T-helper 2 cell treated with Interferon-gamma antibody and Interleukin-4, amounts not matched to agents 5 μg/mL and 100 μg/mL, for 36 hours (primary cell): ENCODE results near the gene LHX3.
"Not testable (repeated sequence)": the region's sequence is repeated elsewhere in the genome, so short reads cannot be mapped to it uniquely, and the experiment has no call there.

ENCODE experiments used
- DNase-seq: peaks from one replicate; pipeline ENCODE4 v3.0.0; 2021; ENCODE audit warnings: low spot score
- H3K27ac Mint-ChIP-seq: one replicate; pipeline ENCODE4 v1.8.0; 2021; ENCODE audit warnings: mild to moderate bottlenecking, mixed read lengths
- H3K27me3 Mint-ChIP-seq: one replicate; pipeline ENCODE4 v1.8.0; 2021; ENCODE audit warnings: low read depth, mixed read lengths
- H3K36me3 Mint-ChIP-seq: one replicate; pipeline ENCODE4 v1.8.0; 2021; ENCODE audit warnings: low read depth, mixed read lengths
- H3K4me1 Mint-ChIP-seq: one replicate; pipeline ENCODE4 v1.8.0; 2021; ENCODE audit warnings: low read depth, mixed read lengths
- H3K4me3 Mint-ChIP-seq: one replicate; pipeline ENCODE4 v1.8.0; 2022; ENCODE audit warnings: mild to moderate bottlenecking, moderate library complexity, mixed read lengths
- H3K9me3 Mint-ChIP-seq: one replicate; pipeline ENCODE4 v1.8.0; 2021; ENCODE audit warnings: mixed read lengths

The LHX3 gene

DNA sequence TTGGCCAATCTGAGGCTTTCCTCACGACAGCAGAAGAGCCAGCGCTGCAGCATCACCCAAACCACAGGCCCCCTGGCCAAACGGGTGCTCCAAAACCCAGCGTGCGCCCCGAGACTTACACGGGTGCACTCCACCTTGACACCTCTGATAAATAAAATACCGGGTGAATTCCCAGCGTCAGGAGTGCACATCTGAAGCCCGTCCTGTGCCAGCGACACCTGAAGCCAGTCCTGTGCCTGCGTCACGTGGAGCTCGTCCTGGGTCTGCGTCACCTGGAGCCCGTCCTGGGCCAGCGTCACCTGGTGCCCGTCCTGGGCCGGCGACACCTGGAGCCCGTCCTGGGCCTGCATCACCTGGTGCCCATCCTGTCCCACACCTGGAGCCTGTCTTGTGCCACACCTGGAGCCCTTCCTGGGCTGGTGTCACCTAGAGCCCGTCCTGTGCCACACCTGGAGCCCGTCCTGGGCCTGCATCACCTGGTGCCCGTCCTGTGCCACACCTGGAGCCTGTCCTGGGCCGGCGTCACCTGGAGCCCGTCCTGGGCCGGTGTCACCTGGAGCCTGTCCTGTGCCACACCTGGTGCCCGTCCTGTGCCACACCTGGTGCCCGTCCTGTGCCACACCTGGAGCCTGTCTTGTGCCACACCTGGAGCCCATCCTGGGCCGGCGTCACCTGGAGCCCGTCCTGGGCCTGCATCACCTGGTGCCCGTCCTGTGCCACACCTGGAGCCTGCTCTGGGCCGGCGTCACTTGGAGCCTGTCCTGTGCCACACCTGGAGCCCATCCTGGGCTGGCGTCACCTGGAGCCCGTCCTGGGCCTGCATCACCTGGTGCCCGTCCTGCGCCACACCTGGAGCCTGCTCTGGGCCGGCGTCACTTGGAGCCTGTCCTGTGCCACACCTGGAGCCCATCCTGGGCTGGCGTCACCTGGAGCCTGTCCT, 31.8 kb upstream of the LHX3 start:
- not testable (repeated sequence) for H3K9me3 Mint-ChIP-seq, H3K27ac Mint-ChIP-seq, H3K4me3 Mint-ChIP-seq, H3K27me3 Mint-ChIP-seq, DNase-seq
- Mint-ChIP-seq H3K36me3 (peaks cover 13% of the 10 kb centered on the region), H3K4me1 (peaks cover 22% of the 10 kb centered on the region)

- no peak for DNase-seq
- H3K27ac Mint-ChIP-seq: no peak overlapping the region
- no peaks in the 10 kb centered on the region for H3K9me3 Mint-ChIP-seq
- peaks cover 29% of the 10 kb centered on the region for H3K4me1 Mint-ChIP-seq
- peaks cover 16% of the 10 kb centered on the region for H3K36me3 Mint-ChIP-seq
- no peak overlapping the region for H3K4me3 Mint-ChIP-seq
- H3K27me3 Mint-ChIP-seq: no peaks in the 10 kb centered on the region
Measured at GRCh38 chr9:136235709-136236455, 31.0 kb upstream of the LHX3 start.

- no peak for DNase-seq
- Mint-ChIP-seq H3K4me3 (no peak overlapping the region), H3K4me1 (peaks cover 31% of the 10 kb centered on the region), H3K36me3 (peaks cover 18% of the 10 kb centered on the region), H3K27me3 (no peaks in the 10 kb centered on the region), H3K27ac (peak overlapping the region; percentile 65), H3K9me3 (no peaks in the 10 kb centered on the region)
Measured at GRCh38 chr9:136235171-136235570, 30.2 kb upstream of the LHX3 start.

DNA sequence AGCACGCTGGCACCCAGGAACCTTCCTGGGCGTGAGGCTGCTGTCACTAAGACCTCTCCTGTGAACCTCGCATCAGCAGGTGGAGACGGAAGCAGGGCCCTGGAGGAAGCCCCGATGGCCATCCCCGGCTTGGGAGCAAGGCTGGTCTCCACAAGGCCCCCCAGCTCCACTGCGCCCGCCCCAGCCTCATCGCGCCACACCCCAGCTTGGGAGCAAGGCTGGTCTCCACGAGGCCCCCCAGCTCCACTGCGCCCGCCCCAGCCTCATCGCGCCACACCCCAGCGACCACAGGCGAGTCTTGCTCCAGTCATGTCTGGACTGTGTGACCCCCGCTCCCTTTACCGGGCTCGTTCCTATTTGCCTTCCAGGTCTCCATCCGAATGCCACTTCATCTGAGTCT, 29.7 kb upstream of the LHX3 start:
- DNase-seq: no peak
- H3K27me3 Mint-ChIP-seq: no peaks in the 10 kb centered on the region
- peak overlapping the region; percentile 65 for H3K27ac Mint-ChIP-seq
- H3K36me3 Mint-ChIP-seq: peaks cover 18% of the 10 kb centered on the region
- H3K9me3 Mint-ChIP-seq: no peaks in the 10 kb centered on the region
- no peak overlapping the region for H3K4me3 Mint-ChIP-seq
- H3K4me1 Mint-ChIP-seq: peaks cover 33% of the 10 kb centered on the region

DNA sequence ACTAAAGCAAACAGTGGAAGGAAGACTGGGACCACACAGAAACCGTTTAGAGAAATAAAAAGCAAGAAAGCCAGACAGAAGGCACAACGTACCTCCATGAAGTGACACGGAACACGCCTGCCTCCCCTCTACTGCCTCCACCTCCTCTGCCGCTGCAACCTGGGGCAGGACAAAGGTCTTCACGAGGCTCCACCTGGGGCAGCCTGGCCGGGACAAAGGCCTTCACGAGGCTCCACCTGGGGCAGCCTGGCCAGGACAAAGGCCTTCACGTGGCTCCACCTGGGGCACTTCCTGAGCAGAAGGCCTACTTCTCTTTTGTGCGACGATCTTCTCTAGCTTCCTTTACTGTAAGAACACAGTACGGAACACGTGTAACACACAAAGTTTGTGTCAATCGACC, 28.9 kb upstream of the LHX3 start:
- DNase-seq: no peak
- Mint-ChIP-seq H3K4me3 (no peak overlapping the region), H3K27me3 (no peaks in the 10 kb centered on the region), H3K27ac (peak overlapping the region; percentile 70), H3K36me3 (peaks cover 18% of the 10 kb centered on the region), H3K4me1 (peaks cover 33% of the 10 kb centered on the region), H3K9me3 (no peaks in the 10 kb centered on the region)

DNA sequence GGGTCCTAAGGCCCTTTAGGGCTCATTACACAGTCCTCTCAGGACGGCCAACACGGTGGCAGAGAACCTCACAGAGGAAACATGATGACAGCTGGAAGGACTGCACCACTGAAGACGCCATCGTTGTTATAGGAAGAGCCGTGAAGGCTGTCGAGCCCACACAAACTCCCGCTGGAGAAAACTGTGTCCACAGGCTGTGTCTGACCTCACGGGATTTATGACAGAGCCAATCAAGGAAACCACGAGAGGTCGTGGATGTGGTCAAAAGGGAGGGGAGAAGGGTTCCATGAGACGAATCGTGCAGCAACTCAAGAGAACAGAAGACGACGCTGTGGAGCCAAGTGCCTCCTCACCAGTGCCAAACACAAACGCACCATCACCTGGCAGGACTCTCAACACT, 28.5 kb upstream of the LHX3 start:
- no peaks in the 10 kb centered on the region for H3K9me3 Mint-ChIP-seq
- peak; percentile 27 for DNase-seq
- H3K36me3 Mint-ChIP-seq: peaks cover 18% of the 10 kb centered on the region
- no peaks in the 10 kb centered on the region for H3K27me3 Mint-ChIP-seq
- peak overlapping the region; percentile 20 for H3K4me3 Mint-ChIP-seq
- peak overlapping the region; percentile 70 for H3K27ac Mint-ChIP-seq
- peaks cover 35% of the 10 kb centered on the region for H3K4me1 Mint-ChIP-seq

- H3K4me3 Mint-ChIP-seq: peak overlapping the region; percentile 20
- peaks cover 19% of the 10 kb centered on the region for H3K36me3 Mint-ChIP-seq
- peaks cover 36% of the 10 kb centered on the region for H3K4me1 Mint-ChIP-seq
Measured at GRCh38 chr9:136232969-136233368, 28.0 kb upstream of the LHX3 start.

DNA sequence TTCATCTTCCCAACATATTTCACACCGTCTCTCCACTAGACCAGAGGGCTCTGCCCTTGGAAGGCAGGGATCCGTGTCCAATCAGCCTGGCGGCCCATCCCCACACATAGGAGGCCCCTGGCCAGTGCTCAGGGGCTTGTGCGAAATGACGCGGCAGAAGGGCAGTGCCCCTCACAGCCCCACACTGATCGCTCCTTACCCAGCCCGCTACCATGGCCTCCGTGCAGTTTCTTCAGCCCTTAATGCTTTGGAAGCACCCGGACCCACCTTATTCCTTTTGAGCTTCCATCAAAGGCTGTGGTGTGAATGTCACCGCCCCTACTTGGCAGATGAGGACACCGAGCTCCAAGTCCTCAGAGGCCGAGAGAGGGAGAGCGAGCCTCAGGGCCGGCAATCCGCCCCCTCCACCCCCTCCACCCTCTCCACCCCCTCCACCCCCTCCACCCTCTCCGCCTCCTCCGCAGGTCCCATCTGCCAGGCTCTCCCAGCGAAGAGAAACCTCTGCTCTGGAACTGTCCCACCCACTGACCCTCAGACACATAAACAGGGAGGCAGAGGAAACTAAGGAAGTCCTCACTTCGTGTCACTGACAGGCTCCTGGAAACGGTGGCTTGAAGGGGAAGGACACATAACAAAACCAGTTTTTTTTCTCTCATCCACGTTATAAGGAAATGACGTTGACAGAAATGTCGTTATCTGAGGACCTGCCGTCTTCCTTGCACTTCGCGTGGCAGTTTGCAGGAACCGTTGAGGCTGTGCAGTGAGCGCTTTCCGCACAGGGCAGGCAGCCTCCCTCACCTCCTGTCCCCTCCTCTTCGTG, 26.8 kb upstream of the LHX3 start:
- Mint-ChIP-seq H3K27me3 (no peaks in the 10 kb centered on the region), H3K4me1 (peaks cover 38% of the 10 kb centered on the region), H3K4me3 (peak overlapping the region; percentile 80), H3K9me3 (no peaks in the 10 kb centered on the region), H3K36me3 (peaks cover 20% of the 10 kb centered on the region), H3K27ac (peak overlapping the region; percentile 94)
- DNase-seq: peak; percentile 42

More at GRCh38 chr9:136232969-136233368, 28.0 kb upstream of the LHX3 start:
- Mint-ChIP-seq H3K9me3 (no peaks in the 10 kb centered on the region), H3K27me3 (no peaks in the 10 kb centered on the region), H3K27ac (peak overlapping the region; percentile 70)
- DNase-seq: no peak

GRCh38 chr9:136230773-136231172, 25.8 kb upstream of the LHX3 start:
- Mint-ChIP-seq H3K9me3 (no peaks in the 10 kb centered on the region), H3K4me1 (peaks cover 38% of the 10 kb centered on the region), H3K27me3 (no peaks in the 10 kb centered on the region), H3K4me3 (peak overlapping the region; percentile 80), H3K27ac (peak overlapping the region; percentile 94), H3K36me3 (peaks cover 20% of the 10 kb centered on the region)
- DNase-seq: no peak

DNA sequence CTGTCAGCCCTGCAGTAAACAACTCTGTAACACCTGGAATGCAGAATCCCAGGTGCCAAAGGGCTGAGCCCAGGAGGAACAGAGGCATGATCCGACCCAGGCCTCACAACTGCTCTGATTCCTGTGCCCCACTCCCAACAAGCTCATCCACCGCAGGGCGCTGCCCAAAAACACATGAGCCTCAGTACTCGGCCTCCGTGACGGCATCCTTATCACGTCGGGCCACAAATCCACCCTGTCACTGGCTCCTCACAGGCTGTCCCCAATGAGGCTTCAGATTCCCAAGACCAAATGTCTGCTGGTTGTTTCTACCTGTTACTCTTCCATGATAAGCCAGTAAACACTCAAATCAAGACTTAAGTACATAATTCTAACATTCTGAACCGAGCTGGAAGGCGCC, 25.4 kb upstream of the LHX3 start:
- H3K4me3 Mint-ChIP-seq: no peak overlapping the region
- peak overlapping the region; percentile 94 for H3K27ac Mint-ChIP-seq
- peaks cover 38% of the 10 kb centered on the region for H3K4me1 Mint-ChIP-seq

DNA sequence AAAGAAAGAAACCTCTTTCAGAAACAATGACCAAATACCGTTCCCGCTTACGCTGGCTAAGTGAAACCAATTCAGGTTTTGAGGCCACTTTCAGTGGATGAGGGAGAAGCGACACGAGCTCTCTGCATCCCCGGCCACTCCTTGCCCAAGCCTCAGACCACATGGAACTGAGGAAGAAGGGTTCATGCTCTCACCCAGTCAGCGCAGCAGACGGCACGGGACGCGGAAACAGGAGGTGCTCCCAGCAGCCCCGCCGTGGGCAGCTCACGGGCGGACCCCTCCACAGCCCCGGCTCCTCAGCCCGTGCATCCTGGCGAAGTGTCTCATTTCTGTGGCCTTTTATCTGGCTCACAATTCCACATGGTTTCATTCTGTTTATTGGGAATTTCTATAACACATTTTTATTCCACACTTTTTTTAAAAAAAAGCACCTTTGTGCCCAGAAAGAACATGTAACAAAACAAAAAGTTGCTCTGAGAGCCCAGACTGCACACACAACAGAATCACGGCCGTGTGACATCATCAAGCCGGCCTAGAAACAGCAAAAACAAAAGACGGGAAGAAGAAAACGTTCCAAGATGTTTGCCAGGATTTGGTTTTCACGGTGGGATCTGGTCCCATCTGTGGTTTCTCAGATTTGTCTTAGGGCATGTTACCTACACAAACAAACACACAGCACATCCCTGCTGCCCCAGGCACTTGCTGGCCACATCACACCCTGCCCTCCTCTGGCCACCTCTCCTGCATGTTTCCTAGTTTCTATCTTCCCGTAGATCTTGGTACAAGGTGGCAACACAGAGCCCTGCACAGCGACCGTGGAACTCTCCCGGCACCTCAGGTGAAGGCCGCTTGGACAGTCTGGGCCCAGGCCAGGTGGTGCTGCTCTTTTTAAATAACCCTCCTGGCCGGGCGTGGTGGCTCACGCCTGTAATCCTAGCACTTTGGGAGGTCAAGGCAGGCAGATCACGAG, 24.5 kb upstream of the LHX3 start:
- DNase-seq: no peak

More for the DNA sequence above, 25.4 kb upstream of the LHX3 start:
- DNase-seq: no peak
- H3K9me3 Mint-ChIP-seq: no peaks in the 10 kb centered on the region
- peaks cover 20% of the 10 kb centered on the region for H3K36me3 Mint-ChIP-seq
- no peaks in the 10 kb centered on the region for H3K27me3 Mint-ChIP-seq

GRCh38 chr9:136228107-136228875, 23.4 kb upstream of the LHX3 start:
- Mint-ChIP-seq H3K27ac (peak overlapping the region; percentile 5), H3K27me3 (no peaks in the 10 kb centered on the region)

More for the DNA sequence above, 24.5 kb upstream of the LHX3 start:
- H3K4me3 Mint-ChIP-seq: no peak overlapping the region
- H3K36me3 Mint-ChIP-seq: peaks cover 18% of the 10 kb centered on the region
- H3K27ac Mint-ChIP-seq: peak overlapping the region; percentile 12
- peaks cover 36% of the 10 kb centered on the region for H3K4me1 Mint-ChIP-seq
- H3K27me3 Mint-ChIP-seq: no peaks in the 10 kb centered on the region
- no peaks in the 10 kb centered on the region for H3K9me3 Mint-ChIP-seq

More at GRCh38 chr9:136228107-136228875, 23.4 kb upstream of the LHX3 start:
- Mint-ChIP-seq H3K4me3 (no peak overlapping the region), H3K4me1 (peaks cover 29% of the 10 kb centered on the region), H3K9me3 (no peaks in the 10 kb centered on the region), H3K36me3 (peaks cover 17% of the 10 kb centered on the region)
- no peak for DNase-seq
